HepG2 (cell line): Measurements from ENCODE around the gene CPEB3.

Source experiments
- EP300 ChIP-seq, 3 experiments: sonication (generic) in 1 of 3; formaldehyde crosslinking in 1 of 3; IDR thresholded peaks; 2 replicates each; pipeline versions ENCODE4 v1.5.1 to v1.6.1; 2011 to 2020; ENCODE audit warnings: low read depth in 2 of 3, low read length in 2 of 3, borderline replicate concordance in 1 of 3, improper control_type of control experiment in 1 of 3, mild to moderate bottlenecking in 1 of 3, missing genetic modification reagents in 1 of 3, moderate library complexity in 1 of 3
- JUN ChIP-seq: sonication (generic); formaldehyde crosslinking; IDR thresholded peaks from 2 replicates; pipeline ENCODE4 v1.4.0; 2020; ENCODE audit warnings: mild to moderate bottlenecking, missing genetic modification reagents
- MAFK ChIP-seq, 2 experiments: IDR thresholded peaks in 1 of 2; conservative IDR thresholded peaks in 1 of 2; 2 replicates each; pipeline ENCODE4 v1.6.1; 2011; ENCODE audit warnings: improper control_type of control experiment in 2 of 2, low read length in 2 of 2
- POLR2A ChIP-seq, 2 experiments: IDR thresholded peaks; 2 replicates each; pipeline ENCODE4 v1.6.1; 2011; ENCODE audit warnings: low read depth in 2 of 2, low read length in 2 of 2, mild to moderate bottlenecking in 1 of 2, moderate library complexity in 1 of 2; ENCODE audit not compliant: insufficient read depth in 1 of 2
- RAD21 ChIP-seq: fragments of 450-650 bp; formaldehyde crosslinking; IDR thresholded peaks from 2 replicates; pipeline ENCODE4 v1.5.0; 2020; ENCODE audit warnings: mild to moderate bottlenecking
- TBX3 ChIP-seq: fragments of 450-650 bp; IDR thresholded peaks from 2 replicates; pipeline ENCODE4 v1.6.1; 2017; ENCODE audit warnings: antibody characterized with exemption, mild to moderate bottlenecking, inconsistent platforms, borderline replicate concordance
- ZZZ3 ChIP-seq: sonication (generic); formaldehyde crosslinking; IDR thresholded peaks from 2 replicates; pipeline ENCODE4 v1.4.0; 2020; ENCODE audit warnings: missing genetic modification reagents, mild to moderate bottlenecking, borderline replicate concordance
- TF ChIP-seq, protein P1 (sequence below): sonication (generic); formaldehyde crosslinking; IDR thresholded peaks from 2 replicates; pipeline ENCODE4 v1.4.0; 2020; ENCODE audit warnings: mild to moderate bottlenecking, missing genetic modification reagents
- TF ChIP-seq, protein P2 (sequence below): sonication (generic); formaldehyde crosslinking; IDR thresholded peaks from 2 replicates; pipeline ENCODE4 v1.4.0; 2020; ENCODE audit warnings: missing genetic modification reagents

DNA sequence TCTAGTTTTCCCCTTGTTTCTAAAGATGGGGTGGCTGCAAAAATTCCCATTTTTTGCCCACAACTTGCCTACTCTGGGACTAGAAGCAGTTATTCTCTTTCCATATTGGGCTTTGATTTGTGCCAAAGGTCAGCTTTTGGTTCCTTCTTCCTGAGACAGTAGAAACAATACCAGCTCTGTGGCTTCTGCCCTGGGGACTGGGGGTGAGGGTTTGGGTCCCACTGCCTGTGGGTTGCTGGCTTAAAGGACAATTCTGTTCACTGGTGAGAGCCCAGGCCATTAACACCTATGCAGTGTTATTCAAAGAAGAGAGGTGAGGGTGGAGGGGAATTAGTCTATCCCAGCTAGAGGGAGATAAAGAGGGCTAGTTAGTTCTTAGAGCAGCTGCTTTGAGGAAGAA is 171.5 kb downstream of the CPEB3 start:
- no peak for TF ChIP-seq JUN (CRISPR knock-in tag)
- no peak for TF ChIP-seq POLR2A (IDR thresholded peaks at IDR 0.05; ENCODE audit: insufficient read depth in 1 of 2, low read depth in 2 of 2, low read length in 2 of 2)
- TF ChIP-seq, protein P1, sequence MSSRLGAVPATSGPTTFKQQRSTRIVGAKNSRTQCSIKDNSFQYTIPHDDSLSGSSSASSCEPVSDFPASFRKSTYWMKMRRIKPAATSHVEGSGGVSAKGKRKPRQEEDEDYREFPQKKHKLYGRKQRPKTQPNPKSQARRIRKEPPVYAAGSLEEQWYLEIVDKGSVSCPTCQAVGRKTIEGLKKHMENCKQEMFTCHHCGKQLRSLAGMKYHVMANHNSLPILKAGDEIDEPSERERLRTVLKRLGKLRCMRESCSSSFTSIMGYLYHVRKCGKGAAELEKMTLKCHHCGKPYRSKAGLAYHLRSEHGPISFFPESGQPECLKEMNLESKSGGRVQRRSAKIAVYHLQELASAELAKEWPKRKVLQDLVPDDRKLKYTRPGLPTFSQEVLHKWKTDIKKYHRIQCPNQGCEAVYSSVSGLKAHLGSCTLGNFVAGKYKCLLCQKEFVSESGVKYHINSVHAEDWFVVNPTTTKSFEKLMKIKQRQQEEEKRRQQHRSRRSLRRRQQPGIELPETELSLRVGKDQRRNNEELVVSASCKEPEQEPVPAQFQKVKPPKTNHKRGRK (CRISPR knock-in tag), result no peak
- no peak for TF ChIP-seq TBX3
- TF ChIP-seq EP300 (IDR thresholded peaks at IDR 0.05; ENCODE audit: low read depth in 2 of 2, low read length in 2 of 2), result no peak
- TF ChIP-seq EP300 (CRISPR knock-in tag; IDR thresholded peaks at IDR 0.05; ENCODE audit: borderline replicate concordance), result no peak
- no peak for TF ChIP-seq MAFK (conservative IDR thresholded peaks at IDR 0.05 in 1 of 2, IDR thresholded peaks at IDR 0.05 in 1 of 2; ENCODE audit: low read length in 2 of 2)
- TF ChIP-seq, protein P2, sequence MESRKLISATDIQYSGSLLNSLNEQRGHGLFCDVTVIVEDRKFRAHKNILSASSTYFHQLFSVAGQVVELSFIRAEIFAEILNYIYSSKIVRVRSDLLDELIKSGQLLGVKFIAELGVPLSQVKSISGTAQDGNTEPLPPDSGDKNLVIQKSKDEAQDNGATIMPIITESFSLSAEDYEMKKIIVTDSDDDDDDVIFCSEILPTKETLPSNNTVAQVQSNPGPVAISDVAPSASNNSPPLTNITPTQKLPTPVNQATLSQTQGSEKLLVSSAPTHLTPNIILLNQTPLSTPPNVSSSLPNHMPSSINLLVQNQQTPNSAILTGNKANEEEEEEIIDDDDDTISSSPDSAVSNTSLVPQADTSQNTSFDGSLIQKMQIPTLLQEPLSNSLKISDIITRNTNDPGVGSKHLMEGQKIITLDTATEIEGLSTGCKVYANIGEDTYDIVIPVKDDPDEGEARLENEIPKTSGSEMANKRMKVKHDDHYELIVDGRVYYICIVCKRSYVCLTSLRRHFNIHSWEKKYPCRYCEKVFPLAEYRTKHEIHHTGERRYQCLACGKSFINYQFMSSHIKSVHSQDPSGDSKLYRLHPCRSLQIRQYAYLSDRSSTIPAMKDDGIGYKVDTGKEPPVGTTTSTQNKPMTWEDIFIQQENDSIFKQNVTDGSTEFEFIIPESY (CRISPR knock-in tag), result no peak
- no peak for TF ChIP-seq RAD21 (CRISPR knock-in tag)
- TF ChIP-seq ZZZ3, result no peak
